Upper lobe of left lung (tissue), 4 donors: Measurements from ENCODE around the gene P2RY14.

Source experiments
- CTCF ChIP-seq, 6 experiments: fragments of 450-650 bp in 4 of 6; fragments of 200-600 bp in 2 of 6; sonication (generic) in 2 of 6; IDR thresholded peaks; one replicate each; pipeline ENCODE4 v1.5.1; 2016 to 2019; ENCODE audit warnings: antibody characterized with exemption in 6 of 6
- EP300 ChIP-seq, 4 donors: sonication (generic); formaldehyde crosslinking; IDR thresholded peaks; one replicate each; pipeline ENCODE4 v1.5.1; 2017; ENCODE audit warnings: antibody characterized with exemption in 4 of 4, control low read depth in 2 of 4
- POLR2A ChIP-seq, 4 donors: fragments of 450-650 bp; IDR thresholded peaks; one replicate each; pipeline ENCODE4 v1.5.1; 2016 to 2017; ENCODE audit warnings: antibody characterized with exemption in 4 of 4, mild to moderate bottlenecking in 2 of 4
- POLR2AphosphoS5 ChIP-seq, 2 donors: sonication (generic); formaldehyde crosslinking; IDR thresholded peaks; one replicate each; pipeline ENCODE4 v1.5.1; 2017; ENCODE audit warnings: antibody characterized with exemption in 2 of 2

- TF ChIP-seq CTCF (IDR thresholded peaks at IDR 0.05): no peak
- TF ChIP-seq POLR2A (IDR thresholded peaks at IDR 0.05): no peak
- TF ChIP-seq POLR2AphosphoS5 (IDR thresholded peaks at IDR 0.05): no peak
- TF ChIP-seq EP300 (IDR thresholded peaks at IDR 0.05): no peak
Measured at GRCh38 chr3:151306168-151306810, 27.9 kb upstream of the P2RY14 start.
